Activated CD4-positive, CD25-positive, alpha-beta regulatory T cell treated with anti-CD3 and anti-CD28 coated beads, Interleukin-2, amount 50 U/mL, for 24 hours (primary cell): ENCODE results near the gene RNU5B-1.

ENCODE experiments used
- ATAC-seq, 2 donors: fragments of 150-1000 bp; cut with Tn5 transposase; one replicate each; pipeline ENCODE4 v1.10.0; 2021; ENCODE audit warnings: mild to moderate bottlenecking in 1 of 2, moderate library complexity in 1 of 2

RNU5B-1 gene

DNA sequence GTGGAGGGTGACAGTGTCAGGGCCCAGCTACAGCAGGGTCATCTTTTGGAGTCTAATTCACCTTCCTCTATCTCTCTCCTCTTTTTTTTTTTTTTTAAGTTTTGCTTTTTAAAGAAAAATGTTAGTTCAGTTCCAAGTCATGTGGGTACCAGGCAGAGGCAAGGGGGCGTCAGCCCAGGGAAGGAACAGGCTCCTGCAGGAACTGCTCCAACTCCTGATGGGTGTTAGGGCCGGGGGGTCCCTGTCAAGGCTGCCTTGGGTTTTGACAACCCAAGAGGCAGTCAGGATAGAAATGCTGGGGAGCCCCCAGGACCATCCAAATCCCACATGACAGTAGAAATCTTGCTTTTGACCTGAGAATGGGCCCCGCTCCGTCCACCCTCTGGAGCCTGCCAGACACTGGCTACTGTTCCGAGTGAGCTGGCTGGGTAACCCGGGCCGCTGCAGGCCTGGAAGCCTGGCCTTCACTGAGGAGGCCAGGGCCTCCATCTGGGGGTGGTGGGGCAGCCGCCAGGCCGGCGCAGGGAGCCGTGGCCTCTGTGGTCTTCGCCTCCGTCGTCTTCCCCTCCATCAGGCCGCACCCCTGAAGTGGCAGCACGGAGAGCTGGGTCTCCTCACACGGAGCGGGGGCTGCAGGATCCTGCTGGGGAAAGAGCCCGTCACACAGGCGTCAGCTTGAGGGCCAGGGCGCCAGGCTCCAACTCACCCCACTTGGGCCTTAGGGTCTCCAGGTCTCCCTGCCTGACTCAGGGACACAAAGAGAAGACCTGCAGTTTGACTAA, 24.2 kb downstream of the RNU5B-1 start:
- ATAC-seq = no peak

DNA sequence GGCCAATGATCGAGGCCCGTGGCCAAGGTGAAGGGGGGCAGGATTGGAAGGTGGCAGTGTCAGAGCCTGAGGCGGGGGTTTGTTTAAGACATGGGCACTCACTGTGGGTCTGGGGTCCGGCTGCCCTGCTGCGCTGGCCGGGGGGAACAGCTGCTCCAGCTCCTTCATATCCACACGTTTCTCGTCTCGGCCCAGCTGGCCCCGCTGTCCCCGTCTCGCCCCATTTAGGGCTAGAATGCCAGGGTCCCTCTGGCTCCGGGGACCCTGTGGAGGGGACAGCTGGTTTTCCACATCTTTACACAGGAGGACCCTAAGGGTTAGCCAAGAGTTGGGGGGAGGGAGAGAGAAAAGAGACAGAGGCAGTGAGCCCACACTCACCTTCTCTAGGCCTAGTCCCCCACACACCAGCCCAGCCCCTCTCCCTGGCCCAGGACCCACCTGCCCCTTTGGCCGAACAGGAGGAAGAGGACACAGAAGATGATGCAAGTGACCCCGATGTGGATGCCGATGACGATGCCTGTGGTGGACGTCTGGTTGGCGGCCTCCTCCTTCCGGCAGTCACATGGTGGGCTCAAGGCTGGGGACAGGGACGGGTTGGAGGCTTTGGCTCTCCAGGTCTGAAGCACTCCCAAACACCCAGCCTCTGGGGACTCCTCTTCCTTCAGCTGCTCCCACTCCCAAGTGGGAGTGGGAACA, 25.0 kb downstream of the RNU5B-1 start:
- ATAC-seq = no peak

DNA sequence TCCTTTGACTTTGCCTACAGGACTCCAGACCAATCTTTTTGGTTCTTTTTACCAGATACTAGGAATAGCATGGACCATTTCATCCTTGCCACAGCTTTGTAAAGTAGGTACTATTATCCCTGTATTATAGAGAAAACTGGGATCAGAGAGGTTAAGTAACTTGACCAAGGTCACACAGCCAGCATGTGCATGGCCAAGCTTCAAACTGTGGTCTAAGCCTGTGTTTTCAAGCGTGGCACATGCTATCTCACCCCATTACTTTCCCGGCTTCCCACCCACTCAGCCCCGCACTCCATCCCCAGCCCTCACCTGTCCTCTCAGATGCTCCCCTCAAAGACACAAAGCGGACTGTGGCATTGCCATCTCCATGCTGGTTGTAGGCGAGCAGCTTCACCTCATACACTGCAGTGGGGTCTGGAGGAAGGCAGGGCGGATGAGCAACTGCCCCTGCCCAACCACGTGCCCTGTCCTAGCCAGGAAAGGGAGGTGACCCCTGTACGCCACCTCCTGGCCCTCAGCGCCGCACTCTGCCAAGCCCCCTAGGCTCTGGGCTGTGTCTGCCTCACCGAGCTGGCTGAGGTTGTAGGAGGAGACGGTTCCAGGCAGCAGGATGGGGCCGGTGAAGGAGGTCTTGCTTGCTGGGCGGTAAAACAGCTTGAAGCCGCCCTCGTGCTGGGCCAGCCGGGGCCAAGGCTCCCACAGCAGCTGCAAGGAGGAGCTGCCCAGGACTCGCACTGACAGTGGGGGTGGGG, 25.7 kb downstream of the RNU5B-1 start:
- ATAC-seq = no peak

DNA sequence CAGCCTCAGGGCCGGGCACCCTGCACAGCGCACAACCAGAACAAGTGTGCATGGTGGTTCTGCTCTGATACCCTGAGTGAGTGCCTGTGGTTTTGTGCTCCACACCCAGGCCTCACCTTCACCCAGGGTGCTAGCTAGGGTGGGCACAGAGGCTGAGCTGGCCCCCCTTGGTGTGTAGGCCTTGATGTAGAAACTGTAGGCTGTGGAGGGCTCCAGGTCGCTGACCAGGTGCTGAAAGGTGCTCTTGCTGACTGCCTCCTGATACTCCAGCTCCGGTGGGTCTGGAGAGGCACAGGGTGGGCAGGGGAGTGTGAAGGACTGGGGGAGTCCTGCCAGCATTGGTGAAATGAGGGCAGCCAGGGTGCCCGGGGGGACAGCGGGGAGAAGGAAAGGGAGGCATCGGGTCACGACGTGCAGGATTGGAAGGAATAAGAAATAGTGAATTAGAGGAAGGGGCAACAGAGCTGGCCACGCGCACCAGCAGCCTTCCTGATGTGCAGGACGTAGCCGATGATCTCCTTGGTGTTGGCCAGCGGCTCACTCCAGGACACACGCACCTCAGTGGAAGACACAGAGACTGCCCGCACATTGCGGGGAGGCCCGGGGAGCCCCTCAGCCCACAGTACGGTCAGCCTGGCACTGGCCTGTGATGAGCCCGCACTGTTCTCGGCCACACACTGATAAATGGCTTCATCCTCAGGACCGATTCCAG, 26.6 kb downstream of the RNU5B-1 start:
- ATAC-seq = no peak

DNA sequence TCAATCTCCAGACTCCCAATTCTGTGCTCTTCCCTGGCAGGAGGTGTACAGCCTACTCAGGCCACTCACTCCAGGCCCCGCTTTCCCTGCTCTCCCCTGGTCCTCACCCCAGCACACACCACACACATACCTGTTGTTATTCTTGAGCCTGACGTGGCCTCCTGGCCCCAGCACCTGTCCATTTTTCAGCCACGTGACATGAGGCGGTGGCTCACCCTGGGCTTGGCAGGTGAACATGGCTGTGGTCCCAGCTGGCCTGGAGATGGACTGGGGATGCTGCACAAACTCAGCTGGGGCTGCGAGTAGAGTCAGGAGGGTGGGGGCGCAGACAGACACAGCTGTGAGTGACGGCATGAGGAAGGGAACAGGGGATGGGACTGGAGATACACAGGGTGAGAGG, 27.3 kb downstream of the RNU5B-1 start:
- ATAC-seq = no peak

DNA sequence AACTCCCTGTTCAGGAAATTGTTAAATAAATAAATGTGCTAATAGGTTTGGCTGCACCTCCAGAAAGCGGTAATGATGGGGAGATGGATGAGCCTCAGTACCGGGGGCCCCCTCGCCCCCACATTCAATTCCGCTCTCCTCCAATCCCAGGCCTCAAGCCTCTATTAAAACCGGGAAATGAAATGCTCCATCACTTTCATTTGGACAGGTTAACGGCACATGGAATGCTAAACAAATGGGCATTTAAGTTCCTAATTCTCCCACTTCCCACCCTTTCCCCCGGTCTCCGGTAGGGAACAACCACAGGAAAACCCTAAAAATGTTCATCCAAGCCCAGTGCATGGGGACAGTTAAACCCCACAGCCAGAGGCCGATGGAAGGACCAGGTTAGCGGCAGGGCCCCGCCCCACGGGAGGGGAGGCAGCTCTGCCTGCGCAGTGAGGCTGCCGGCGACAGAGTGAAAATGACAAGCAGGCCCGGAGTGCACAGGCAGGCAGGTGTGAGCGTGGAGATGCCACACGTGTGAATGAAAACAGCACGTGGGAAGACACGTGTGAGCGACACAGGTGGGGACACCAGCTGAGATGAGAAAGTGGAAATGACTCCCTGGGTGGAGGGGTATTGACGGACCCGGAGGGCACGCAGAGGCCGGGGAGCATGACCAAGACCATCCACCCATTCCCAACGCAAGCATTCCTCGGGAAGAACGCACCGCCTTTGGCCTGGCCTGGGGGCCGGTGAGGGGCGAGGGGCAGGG, 28.1 kb downstream of the RNU5B-1 start:
- no peak for ATAC-seq

DNA sequence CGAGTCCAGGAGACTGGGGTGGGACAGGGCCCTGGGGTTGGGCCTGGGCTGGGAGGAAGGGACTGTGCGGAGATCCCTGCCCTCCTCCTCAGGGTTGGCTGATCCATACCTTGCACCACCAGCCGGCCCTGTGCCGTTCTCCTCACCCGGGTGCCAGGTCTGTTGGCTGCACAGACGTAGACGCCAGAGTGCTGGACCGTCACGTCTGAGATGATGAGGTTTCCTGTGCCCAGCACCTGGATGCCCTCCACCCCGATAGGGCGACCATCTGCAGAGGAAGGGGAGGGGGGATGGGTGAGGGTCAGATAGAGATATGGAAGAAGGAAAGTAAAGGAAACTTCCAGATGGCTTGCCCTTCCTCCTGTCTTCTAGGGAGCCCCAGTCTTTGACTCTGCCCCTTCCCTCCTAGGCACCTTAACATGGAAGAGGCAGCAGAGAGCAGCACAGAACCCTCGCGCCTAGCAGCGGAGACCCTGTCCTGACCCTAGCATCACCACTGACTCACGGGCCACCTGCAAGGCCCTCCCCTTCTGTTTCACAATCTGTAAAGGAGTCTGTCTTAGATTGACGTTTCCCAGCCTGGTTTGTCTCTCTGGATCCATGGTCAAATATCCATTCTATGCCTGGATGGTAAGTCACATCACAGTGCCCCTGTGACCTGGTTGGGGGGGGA, 28.8 kb downstream of the RNU5B-1 start:
- ATAC-seq = no peak

DNA sequence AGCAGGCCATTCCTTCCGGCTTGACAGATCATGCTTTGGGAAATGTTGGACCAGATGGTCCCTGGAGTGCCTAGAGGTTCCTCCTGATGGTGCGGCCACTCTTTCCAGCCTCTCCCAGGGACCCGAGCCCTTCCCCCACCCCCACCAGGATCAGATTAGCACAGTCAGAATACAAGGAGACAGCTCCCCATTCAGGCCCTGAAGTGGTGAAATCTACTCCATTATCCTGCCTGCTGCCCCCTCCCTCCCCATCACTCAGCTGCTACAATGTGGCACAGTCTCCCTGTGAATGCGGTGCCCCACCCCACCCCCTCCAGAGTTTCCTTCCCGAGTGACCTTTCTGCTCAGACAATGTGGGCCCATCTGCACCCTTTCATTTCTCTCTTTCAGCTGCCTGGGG, 29.4 kb downstream of the RNU5B-1 start:
- no peak for ATAC-seq

DNA sequence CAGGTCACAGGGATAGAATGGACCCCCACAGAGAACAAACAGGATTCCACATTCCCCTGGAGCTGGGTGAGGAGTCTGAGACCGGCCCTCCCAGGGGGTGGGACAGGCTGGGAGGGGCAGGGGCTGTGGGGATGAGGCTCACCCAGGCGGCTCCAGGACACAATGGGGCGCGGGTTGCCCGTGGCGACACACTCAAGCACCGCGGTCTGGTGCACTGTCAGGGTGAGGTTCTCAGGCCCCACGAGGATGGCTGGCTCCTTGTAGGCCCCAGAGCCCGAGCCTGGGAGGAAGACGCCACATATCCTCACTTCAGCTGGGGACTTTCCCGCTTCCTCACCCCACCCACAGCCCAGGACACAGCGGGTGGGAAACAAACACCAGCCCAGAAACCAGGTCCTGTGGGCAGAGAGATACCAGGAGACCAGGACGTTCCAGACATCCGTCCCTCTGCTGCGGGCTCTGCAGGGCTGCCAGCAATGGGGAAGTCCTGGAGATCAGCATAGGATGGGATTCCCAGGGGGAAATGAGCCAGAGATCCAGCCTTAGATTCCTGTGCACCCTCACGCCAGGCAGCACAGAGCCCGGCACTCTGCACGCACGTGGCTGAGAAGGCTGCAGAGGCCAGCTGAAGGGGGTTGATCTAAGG, 30.2 kb downstream of the RNU5B-1 start:
- ATAC-seq = no peak

DNA sequence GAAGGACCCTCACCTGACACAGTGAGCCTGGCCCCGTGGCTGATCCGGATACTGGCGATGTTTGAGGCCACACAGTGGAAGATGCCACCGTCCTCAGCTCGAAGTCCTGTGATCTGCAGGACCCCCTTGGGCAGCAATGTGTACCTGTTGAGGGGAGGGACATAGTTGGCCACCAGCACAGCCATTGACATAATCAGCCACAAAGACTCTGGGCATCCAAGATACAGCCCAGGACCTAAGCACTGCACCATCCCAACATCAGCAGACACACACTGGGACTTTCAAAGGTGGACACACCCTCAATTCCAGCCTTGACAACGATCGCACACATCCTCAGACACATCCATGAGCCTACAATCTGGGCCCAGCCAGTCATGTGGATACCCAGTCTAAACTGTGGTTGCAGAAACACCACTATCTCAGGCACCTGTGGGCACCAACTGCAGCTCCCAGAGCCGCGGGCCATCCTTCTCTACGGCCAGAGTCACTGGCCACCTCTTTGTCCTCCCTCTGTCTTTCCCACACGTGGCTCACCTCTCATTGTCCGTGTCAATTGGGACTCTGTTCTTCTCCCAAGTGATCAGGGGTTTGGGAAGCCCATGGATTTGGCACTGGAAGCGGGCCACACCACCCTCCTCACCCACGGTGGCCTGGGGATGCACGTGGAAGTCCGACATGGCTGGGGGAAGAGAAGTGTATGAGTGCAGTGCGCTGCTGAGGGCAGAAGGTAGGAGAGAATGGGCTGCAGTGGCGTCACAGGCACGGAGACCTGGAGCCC, 31.0 kb downstream of the RNU5B-1 start:
- ATAC-seq = no peak

DNA sequence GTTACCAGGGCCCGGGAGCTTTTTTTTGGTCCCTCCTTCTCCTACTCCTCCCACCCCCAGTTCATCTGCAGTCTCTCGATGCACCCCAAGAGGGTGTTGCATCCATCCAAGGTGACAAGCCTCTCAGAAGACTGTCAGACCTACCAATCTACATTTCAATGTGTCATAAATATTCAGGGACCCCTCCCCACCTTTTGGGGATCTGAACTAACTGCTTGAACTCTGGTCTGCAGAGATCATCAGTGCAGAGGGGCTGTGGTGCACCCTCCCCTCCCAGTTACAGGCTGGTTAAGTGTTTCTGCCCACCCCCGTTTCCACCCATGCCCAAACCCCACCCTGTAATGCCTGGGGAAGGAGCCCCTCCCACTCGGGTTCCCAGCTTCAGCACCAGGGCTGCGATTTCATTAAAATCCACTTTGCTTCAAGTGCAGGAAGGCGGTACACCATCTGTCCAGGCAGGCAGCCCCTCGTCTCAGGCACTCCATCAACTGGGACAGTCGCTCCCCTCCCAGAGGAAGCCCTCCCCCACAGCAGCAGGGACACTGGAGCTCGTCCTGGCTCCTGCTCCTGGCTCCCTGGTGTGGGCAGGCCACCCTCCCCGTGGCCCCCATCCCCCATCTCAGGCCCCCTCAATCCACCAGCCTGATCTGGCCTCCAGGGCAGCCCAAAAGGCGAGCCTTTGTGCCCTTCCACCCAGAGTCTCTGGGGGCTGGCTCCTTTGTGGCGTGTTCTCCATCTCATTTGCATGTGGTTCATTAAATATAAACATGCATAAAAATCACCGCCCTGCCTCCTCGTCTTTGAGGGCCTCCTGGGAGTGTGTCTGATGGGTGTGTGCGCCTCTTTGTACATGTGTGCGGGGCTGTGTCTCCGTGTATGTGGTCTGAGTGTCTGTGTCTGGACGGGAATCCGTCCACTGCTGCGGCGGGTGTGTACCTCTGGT, 32.3 kb downstream of the RNU5B-1 start:
- no peak for ATAC-seq

DNA sequence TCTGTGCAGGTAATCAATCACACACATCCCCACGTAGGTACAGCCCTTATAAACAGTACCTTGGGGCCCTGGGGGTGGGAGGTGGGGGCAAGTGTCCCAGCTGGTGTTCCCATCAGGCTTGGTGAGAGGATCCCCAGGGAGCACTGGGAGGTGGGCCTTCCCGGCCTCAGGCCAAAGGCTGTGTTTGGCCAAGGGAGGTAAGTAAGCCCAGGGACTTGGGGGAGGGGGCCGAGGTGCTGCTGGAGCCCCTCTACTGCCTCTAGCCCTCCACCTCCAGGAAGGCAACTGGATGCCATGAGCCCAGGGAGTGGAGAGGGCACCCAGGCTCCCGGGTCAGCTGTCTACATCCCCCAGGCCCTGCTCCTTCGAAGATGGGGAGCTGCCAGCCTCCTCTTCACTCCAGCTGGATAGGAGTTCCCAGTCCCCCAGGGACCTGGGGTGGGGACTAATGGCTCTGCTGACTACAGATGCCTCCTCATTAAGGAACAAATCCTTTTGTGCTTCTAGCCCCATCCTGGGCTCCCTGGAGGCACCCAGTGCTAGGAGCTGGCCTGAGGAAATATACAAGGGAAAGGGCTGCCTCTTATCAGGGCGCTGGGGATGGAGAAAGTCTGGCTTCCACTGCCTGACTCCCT, 33.1 kb downstream of the RNU5B-1 start:
- ATAC-seq = no peak

DNA sequence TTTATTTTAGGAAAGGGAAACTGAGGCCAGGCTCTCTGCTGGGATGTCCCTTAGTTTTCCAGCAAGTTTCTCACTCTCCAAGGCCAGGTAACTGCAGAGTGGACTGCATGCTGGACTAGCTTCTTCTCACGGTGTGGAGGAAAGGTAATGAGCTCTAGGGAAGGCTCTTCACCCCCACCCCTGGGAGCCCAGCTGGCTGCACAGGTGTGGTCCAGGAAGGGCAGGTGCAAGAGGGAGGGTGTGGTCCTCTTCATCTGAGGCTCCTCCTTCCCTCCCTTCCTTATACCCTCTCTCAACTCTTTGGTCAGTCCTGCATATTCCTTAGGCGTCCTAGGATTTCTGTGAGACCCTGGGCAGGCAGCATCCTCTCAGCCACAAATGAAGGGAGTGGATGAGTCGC, 33.9 kb downstream of the RNU5B-1 start:
- ATAC-seq = no peak

DNA sequence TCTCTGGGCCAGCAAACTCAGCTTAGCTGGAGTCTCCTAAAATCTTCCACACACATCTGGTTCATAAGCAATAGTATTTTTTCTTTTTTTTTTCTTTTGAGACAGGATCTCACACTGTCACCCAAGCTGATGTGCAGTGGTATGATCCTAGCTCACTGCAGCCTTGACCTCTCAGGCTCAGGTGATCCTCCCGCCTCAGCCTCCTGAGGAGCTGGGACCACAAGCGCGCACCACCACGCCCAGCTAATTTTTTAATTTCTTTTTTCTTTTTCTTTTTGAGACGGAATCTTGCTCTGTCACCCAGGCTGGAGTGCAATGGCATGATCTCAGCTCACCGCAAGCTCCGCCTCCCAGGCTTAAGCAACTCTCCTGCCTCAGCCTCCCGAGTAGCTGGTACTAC, 34.3 kb downstream of the RNU5B-1 start:
- ATAC-seq = no peak

DNA sequence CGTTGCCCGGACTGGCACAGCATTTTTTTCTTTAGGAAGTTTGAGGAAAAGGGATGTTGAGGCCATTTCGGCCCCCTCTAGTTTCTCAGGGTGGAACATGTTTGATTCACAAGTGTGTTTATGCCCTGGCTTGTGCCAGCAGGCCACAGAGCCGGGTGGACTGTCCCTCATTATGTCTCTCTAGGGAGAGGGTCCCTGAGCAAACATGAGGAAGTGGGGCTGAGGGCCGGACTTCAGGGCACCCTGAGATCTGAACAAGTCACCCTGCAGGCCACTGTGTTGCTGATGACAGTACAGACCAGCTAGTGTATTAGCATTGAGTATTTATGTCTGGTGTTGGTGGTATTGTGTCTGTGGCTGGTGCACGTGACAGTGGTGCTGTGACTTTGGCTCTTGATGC, 34.9 kb downstream of the RNU5B-1 start:
- ATAC-seq = no peak

DNA sequence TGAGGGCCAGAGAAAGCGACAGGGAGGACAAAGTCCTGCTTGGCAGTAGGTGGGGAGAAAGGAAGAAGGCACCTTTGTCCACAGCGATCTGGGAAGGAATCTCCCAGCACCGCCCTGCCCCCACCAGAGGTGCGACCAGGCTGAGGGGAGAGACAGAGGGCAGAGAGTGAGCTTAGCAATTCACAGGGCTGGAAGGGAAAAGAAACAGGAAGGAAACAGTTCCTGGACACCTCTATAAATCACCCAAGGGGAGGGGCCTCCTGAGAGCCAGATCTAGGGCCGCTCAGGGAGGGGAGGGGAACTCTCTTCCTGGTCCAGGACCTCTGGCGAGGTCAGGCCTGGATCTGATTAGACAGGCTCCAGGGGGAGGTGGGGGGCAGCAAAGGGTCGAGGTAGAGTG, 35.4 kb downstream of the RNU5B-1 start:
- no peak for ATAC-seq

DNA sequence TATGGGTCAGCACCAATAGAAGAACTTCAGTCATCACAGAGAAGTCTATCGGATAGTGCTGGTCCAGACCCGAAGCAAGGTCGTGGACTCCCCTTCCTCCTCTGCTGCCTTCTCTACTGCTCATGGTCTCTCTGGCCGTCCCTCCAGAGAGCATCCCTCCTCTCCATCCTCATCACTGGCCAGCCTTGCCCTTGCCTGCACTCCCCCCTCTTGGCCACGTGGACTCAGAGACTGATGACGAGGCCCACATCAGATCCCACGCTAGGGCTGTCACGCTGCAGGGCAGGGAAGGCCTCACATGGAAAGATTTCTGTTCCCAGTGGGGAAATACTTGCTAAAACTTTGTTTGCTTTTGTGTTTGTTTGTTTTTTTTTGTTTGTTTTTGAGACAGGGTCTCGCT, 38.0 kb downstream of the RNU5B-1 start:
- ATAC-seq = no peak

DNA sequence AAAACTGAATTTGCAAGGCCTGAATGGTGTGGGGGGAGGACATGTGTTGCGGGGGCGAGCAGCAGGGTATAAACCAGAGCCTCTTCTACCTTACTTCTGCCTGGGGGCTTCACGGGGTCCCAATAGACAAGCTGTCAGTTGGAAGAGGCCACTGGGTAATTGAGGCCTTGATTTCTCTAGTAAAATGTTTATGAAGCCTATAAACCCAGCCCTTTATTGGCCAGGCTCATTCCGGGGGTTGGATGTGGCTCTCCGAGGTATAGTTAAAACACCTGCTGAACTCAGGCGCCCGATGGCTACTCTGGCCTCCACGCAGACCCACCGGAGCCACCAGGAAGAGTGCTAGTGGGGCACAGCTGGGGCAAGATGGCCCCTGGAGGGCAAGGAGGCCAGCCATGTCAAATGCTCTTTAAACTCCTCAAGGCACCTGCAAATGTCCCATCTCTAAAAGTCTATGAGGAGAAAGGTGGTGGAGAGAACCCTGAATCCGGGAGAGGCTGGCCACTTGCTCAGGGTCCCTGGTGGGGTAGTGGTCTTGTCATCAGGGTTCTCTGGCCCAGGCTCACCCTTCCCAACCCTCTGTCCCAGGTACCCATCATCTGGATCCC, 39.0 kb downstream of the RNU5B-1 start:
- no peak for ATAC-seq
